HG03575 (cell line): ENCODE results near the gene CNTF.

Source experiments
- ATAC-seq: cut with Tn5 transposase; IDR thresholded peaks from one replicate; pipeline ENCODE4 v1.9.1; 2021; ENCODE audit not compliant: unreplicated experiment, insufficient number of reproducible peaks, low FRiP score; ENCODE audit errors: extremely low read depth

CNTF gene

GRCh38 chr11:58639103-58639502, 16.6 kb downstream of the CNTF start:
- no peak for ATAC-seq

GRCh38 chr11:58639669-58640068, 17.2 kb downstream of the CNTF start:
- no peak for ATAC-seq

GRCh38 chr11:58640386-58641023, 18.0 kb downstream of the CNTF start:
- no peak for ATAC-seq

DNA sequence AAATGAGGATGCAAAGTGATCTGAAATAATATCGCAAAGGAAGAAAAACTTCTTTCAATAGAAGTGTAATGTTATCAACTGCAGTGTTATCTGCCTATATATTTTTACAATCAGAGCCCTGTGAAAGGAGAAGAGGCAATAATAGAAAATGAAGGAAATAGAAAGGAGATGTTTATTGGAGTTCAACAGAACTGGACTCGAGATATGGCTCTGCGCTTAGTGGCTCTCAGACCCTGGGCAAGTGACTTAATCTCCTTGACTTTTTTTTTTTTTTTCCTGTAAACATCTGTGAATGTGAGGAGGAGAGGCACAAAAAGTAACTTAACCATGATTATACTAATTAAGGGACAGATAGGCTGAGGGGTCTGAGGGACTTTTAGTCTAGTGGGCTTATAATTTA, 18.9 kb downstream of the CNTF start:
- no peak for ATAC-seq

DNA sequence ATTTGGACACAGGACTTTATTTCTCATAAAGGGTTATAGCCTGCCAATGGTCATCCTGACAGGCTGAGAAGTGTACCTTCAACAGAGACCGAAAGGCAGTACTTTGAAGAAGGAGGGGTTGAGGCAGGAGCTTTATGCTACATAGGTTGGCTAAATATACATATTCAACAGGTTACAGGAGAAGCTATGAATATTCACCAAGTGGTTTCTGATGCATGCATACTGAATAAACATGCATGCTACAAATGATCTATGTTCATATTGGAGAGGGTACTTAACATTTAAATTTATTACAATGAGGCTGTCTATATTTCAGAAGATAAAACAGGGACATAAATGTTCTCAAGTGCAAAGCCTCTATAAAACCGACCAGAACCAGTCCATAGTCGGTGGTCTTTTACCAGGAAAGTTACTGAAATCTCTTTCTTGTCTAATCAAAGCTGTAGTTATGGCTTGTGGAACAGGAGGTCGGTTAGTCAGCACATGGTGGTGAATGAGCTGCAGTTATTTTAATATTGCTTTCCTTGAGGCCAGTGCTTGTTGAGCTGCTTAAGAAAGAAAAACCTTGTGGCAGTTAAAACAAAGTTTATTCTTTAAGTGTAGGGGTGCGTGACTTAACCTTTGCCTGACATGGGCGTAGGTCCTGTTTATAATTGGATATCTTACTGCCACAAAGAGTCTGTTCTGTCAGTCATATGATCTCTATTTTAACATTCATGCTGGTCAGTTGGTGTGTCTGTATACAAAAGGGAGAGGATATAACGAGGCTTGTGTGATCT, 19.5 kb downstream of the CNTF start:
- no peak for ATAC-seq

DNA sequence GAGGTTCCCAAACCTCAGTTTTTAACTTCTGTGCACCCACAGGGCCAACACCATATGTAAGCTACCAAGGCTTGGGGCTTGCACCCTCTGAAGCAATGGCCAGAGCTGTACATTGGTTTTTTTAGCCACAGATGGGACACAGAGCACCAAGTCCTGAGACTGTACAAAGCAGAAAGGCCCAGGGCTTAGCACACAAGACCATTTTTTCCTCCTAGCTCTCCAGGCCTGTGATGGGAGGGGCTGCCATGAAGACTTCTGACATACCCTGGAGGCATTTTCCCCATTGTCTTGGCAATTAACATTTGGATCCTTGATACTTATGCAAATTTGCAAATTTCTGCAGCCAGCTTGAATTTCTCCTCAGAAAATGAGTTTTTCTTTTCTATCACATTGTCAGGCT, 23.4 kb downstream of the CNTF start:
- no peak for ATAC-seq

DNA sequence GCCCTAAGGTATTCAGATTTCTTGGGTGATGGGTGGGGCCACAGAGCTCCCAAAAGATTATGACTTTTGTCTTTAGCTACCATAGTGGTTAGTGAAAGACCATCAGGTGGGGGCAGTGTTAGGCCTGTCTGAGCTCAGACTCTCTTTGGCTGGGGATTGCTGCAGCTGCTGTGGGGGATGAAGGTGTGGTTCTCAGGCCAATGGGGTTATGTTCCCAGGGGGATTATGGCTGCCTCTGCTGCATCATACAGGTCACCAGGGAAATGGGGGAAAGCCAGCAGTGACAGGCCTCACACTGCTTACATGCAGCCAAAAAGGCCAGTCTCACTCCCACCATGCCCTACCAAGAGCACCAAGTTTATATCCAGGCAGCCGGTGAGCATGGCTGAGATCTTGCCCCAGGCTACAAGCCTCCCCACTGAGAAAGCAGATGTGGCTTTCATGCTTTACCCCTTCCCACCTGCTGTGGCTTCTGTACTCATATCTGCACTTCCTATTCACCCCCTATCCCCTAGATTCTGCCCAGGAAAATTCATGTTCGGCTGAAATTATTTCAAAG, 24.8 kb downstream of the CNTF start:
- ATAC-seq, result peak; percentile 66

DNA sequence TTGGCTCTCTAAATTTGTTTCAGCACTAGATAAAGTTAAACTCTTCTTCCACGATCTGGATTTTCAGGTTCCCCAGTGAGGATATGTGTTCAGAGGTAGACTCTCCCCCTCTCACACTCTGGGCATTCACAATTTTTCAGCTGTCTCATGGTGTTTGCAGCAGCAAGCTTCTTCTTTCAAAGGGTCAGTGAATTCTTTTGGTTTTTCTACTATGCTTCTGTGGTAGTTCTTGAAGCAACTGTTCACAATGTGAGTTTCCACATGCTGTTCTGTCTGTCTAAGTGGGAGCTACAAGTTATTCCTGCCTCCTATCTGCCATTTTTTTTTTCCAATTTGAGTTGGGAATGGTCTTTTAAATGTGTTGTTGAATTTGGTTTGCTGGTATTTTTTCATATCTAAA, 25.4 kb downstream of the CNTF start:
- no peak for ATAC-seq

GRCh38 chr11:58649623-58650022, 27.2 kb downstream of the CNTF start:
- ATAC-seq, result no peak

DNA sequence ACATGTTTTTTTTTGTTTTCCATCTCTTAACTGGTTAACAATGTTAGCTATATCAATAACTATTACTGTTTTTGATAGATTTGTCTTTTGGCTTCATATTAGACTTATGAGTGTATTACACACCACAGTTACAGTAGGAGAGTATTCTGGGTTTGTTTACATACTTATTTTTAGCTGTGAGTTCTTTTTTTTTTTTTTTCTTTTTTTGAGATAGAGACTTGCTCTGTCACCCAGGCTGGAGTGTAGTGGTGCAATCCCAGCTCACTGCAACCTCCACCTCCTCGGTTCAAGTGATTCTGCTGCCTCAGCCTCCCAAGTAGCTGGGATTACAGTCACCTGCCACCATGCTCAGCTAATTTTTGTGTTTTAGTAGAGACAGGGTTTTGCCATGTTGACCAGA, 28.0 kb downstream of the CNTF start:
- ATAC-seq, result no peak

GRCh38 chr11:58652726-58653280, 30.3 kb downstream of the CNTF start:
- ATAC-seq, result no peak

DNA sequence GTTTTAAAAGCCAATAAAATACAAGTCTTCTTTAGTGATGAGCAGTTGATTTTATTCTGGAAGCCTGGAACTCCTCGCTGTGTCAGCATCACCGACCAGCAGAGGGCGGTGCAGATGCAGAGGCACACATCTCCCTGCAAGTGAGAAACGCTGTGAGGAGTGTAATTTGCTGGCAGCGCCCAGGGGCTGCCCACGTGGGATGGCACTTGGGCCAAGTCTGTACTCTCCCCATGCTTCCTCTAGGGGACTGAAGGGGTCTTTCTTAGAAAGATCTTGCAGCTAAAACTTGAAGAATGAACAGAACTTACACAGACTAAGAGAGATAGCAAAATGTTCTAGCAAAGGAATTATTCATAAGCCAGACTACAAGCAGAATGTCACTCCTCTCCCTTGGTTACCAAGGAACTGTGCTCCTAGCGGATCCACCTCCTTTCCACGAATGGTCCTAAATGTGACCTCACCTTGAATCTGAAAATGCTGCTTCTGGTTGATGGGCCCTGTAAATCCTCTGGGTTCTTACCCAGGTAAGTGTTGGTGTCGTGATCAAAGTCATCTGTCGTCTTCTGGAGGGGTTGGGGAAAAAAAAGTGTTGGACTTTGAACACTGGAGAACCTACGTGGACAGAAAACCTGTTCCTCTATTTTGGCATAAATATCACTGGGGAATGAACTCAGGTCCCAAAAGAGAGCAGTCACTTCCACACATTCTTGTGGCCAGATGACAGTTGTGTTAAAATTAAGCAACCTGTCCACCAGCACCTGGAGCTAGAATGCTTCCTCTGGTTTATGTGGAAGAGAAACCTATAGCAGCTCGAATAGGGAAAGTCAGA, 31.8 kb downstream of the CNTF start:
- no peak for ATAC-seq

GRCh38 chr11:58654908-58655296, 32.4 kb downstream of the CNTF start:
- ATAC-seq, result no peak

GRCh38 chr11:58656348-58656747, 33.9 kb downstream of the CNTF start:
- ATAC-seq, result no peak

DNA sequence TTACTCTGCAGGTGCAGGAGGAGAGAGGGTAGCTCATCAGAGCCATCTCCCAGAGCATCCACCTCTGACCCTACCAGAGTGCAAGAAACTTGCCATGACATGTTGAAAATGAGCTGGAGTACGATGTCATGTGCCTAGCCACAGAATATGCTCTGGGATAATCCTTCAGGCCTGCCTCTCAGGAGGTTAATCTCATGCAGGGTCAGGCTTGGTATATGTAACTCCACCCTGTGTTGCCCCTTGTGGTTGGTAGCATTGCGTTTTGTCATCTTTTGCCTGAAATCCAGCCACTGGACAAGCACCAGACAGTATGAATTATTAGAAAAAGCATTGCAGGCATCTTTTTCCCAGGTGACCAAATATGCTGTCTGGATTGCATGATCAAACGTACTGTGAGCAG, 36.2 kb downstream of the CNTF start:
- no peak for ATAC-seq

- ATAC-seq, result no peak
Observed at GRCh38 chr11:58659404-58659803, 36.9 kb downstream of the CNTF start.

DNA sequence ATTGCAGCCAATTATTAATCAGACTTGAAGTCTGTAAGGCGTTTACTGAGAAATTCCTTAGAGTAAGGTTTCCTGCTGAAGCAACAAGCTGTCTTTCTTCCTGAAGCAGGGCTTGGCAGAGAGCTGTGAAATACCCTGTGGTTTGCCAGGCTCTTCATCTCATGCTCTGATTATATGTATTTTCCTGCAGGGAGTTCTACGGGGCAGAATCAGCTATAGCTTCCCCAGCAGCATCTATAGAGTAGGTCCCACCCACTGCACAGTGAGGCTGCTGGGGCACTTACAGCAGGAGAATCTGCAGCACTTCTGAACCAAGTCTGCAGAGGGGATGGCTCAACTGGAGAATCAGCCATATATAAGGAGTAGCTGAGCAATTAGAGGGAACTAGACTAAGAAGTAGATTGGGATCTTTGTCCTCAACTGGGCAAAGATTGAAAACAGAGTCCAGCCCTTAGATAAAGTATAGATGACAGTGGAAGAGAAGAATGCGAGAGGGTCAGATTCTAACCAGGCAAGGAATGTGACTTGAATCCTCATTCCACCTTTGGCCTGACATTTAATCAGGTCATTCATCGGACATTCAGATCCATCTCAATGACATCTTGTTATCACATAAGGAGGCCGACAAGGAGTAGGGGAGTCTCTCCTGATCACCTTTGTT, 37.6 kb downstream of the CNTF start:
- no peak for ATAC-seq

DNA sequence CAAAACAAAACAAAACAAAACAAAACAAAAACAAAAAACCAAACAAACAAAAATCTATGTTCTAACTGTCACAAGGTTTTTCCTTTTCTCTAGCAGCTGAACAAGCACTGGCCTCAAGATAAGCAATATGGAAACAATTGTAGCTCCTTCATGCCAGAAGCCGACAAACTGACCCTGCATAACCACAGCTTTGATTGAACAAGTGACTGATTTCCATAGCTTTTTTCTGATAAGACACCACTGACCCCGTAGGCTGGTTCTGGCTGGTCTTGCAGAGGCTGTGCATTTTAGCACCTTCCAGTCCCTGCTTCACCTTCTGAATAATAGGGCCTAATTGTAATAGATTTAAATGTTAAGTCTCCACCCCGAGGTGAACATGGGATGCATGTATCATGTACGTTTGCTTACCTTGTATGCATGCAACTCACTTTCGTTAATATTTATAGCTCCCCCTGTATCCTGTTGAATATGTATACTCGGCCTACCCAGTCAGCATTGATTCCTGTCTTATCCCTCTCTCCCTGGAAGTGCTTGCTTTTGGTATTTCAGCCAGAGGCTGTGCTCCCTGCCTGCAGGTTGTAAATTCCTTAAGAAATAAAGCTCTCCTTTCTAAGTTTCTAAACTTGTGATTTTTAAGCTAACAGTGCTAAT, 49.6 kb downstream of the CNTF start:
- no peak for ATAC-seq
